Measurements from ENCODE around the gene CCL17. TPM values are rescaled to one million over a fixed set of nuclear protein-coding genes. Genes with fewer than 3 reads are reported as not detected.

The CCL17 gene
- not detected in 2 replicates for total RNA-seq (ENCODE audit: low replicate concordance)
- long read RNA-seq = 0 reads

DNA sequence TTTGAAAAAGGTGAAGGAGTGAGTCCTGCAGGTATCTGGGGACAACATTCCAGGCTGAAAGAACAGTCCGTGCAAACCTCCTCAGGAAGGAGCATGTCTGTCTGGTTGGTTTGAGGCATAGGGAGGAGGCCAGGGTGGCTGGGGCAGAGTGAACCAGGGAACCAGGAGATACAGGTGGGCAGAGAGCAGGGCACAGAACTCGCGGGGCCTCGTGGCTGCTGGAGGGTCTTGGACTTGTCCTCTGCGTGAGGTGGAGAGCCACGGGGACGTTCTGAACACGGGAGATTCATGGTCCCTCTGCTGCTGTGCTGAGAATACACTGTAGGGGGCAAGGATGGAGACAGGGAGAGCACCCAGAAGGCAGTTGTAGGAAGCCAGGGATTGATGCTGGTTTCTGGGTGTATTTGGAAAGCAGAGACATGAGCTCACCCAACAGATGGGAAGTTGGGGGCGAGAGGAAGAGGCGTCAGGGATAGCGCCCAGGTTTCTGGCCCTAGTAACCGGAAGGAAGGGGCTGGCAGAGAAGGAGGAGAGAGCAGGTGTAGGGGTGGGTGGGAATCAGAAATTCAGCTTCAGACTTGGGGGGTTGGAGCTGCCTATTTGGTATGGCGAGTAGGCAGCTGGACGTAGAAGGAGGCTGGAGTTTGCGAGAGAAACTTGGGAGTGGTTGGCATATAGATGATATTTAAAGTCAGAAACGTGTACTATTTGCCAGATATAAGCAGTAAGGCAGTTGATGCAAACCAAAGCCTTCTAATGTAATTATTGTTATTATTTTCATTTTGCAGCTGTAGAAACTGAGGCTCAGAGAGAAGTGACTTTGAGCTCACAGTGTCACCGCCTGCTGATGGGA is at the start of gene CCL17:
Gene CCL17, plus strand, starts transcription at position 803 of the 853 bp plus-strand sequence. CDS start 9,166 bp downstream, outside the sequence.
- no peak for DNase-seq (ENCODE audit: extremely low spot score, unreplicated experiment)
- no peaks in the 10 kb centered on the region for H3K36me3 Mint-ChIP-seq
- no peaks in the 10 kb centered on the region for H3K9me3 Mint-ChIP-seq
- H3K4me1 Mint-ChIP-seq (ENCODE audit: unreplicated experiment) = no peaks in the 10 kb centered on the region
- peaks cover 17% of the 10 kb centered on the region for H3K27me3 Mint-ChIP-seq
- H3K4me3 Mint-ChIP-seq = no peak within 1 kb of the TSS
- TF ChIP-seq, protein P1, sequence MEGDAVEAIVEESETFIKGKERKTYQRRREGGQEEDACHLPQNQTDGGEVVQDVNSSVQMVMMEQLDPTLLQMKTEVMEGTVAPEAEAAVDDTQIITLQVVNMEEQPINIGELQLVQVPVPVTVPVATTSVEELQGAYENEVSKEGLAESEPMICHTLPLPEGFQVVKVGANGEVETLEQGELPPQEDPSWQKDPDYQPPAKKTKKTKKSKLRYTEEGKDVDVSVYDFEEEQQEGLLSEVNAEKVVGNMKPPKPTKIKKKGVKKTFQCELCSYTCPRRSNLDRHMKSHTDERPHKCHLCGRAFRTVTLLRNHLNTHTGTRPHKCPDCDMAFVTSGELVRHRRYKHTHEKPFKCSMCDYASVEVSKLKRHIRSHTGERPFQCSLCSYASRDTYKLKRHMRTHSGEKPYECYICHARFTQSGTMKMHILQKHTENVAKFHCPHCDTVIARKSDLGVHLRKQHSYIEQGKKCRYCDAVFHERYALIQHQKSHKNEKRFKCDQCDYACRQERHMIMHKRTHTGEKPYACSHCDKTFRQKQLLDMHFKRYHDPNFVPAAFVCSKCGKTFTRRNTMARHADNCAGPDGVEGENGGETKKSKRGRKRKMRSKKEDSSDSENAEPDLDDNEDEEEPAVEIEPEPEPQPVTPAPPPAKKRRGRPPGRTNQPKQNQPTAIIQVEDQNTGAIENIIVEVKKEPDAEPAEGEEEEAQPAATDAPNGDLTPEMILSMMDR (conservative IDR thresholded peaks at IDR 0.05) = no peak
- peak within 1 kb of the TSS; percentile 27 for H3K27ac Mint-ChIP-seq

DNA sequence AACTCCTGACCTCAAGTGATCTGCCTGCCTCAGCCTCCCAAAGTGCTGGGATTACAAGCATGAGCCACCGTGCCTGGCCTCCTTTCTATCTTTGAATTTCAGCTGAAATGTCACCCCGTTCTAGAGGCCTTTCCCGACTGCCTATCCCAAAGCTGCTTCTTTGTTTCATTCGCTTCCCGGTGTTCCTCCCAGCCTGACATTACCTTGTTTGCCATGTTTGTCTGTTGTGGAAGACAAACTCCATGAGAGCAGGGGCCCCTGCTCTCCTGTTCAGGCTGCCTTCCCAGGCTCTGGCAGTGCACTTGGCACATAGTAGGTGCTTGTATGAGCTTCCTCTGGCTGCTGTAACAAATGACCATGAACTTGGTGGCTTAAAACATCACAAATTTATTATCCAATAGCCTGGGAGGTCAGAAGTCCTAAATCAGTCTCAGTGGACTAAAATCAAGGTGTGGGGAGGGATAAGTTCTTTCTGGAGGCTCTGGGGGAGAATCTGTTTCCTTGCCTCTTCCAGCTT is 48.6 kb upstream of the CCL17 start:
- Mint-ChIP-seq H3K27ac (no peak overlapping the region), H3K36me3 (no peaks in the 10 kb centered on the region), H3K4me1 (ENCODE audit: unreplicated experiment) (no peaks in the 10 kb centered on the region), H3K9me3 (no peaks in the 10 kb centered on the region), H3K4me3 (no peak overlapping the region), H3K27me3 (peaks cover 5% of the 10 kb centered on the region)
- TF ChIP-seq, protein P1 (conservative IDR thresholded peaks at IDR 0.05) = no peak
- DNase-seq (ENCODE audit: extremely low spot score, unreplicated experiment) = no peak

DNA sequence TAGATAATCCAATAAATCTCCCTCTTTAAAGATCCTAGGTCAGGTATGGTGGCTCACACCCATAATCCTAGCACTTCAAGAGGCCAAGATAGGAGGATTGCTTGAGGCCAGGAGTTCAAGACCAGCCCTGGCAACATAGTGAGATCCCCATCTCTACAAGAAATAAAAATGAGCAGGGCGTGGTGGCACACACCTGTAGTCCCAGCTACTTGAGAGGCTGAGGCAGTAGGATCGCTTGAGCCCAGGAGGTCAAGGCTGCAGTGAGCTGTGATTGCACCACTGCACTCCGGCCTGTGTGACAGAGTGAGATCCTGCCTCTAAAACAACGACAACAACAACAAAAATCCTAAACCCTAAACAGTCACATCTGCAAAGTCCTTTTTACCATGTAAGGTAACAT is 48.0 kb upstream of the CCL17 start:
- no peaks in the 10 kb centered on the region for H3K4me1 Mint-ChIP-seq (ENCODE audit: unreplicated experiment)
- TF ChIP-seq, protein P1 (conservative IDR thresholded peaks at IDR 0.05) = no peak
- H3K27me3 Mint-ChIP-seq = peaks cover 5% of the 10 kb centered on the region
- no peak for DNase-seq (ENCODE audit: extremely low spot score, unreplicated experiment)
- H3K4me3 Mint-ChIP-seq = no peak overlapping the region
- H3K36me3 Mint-ChIP-seq = no peaks in the 10 kb centered on the region
- H3K9me3 Mint-ChIP-seq = no peaks in the 10 kb centered on the region
- no peak overlapping the region for H3K27ac Mint-ChIP-seq

DNA sequence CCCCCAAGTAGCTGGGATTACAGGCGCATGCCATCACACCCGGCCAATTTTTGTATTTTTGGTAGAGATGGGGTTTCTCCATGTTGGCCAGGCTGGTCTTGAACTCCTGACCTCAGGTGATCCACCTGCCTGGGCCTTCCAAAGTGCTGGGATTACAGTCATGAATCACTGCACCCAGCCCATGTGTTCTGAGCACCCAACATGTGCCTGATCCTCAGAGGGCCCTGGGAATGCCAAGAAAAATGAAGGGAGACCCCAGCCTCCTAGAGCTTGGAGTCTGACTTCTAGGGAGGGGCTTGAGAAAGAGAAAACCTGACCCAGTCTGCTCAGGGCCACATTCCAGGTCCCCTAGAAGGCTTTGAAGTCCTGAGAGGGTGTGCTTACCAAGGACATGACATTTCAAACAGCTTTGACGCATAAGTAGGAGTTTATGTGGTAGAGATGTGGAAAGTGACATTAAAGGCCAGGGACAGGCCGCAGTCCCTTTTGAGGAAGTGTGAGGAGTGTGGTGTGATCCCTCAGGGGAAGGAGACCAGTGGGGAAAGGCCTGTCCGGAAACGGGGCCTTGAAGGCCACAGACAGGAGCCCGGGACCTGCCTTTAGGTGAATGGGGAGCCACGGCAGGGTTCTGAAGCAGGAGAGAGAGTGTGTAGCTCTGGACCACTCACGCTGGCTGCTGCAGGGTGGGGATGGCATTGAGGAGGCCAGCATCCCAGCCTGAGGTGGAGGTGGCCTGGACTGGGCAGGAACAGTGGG is 47.1 kb upstream of the CCL17 start:
- H3K27me3 Mint-ChIP-seq = no peaks in the 10 kb centered on the region
- H3K4me3 Mint-ChIP-seq = no peak overlapping the region

DNA sequence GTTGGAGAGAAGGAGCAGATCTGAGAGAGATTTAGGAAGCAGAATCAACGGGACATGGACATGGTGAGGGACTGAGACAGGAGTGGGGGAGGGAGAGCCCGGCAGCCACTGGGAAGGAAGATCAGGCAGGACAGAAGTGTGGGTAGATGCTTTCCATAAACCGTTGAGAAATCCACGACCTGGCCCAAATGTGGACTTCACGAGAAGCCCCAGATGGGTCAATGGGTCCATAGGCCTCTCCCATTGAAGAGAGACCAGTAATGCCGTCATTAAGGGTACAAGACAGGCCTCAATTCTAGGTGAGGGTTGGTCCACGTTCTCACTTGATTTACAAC is 46.5 kb upstream of the CCL17 start:
- Mint-ChIP-seq H3K36me3 (no peaks in the 10 kb centered on the region), H3K27ac (no peak overlapping the region), H3K4me1 (ENCODE audit: unreplicated experiment) (no peaks in the 10 kb centered on the region), H3K27me3 (no peaks in the 10 kb centered on the region), H3K4me3 (no peak overlapping the region), H3K9me3 (no peaks in the 10 kb centered on the region)
- TF ChIP-seq, protein P1 (conservative IDR thresholded peaks at IDR 0.05) = no peak
- no peak for DNase-seq (ENCODE audit: extremely low spot score, unreplicated experiment)

More for the DNA sequence above, 47.1 kb upstream of the CCL17 start:
- Mint-ChIP-seq H3K36me3 (no peaks in the 10 kb centered on the region), H3K27ac (no peak overlapping the region), H3K4me1 (ENCODE audit: unreplicated experiment) (no peaks in the 10 kb centered on the region), H3K9me3 (no peaks in the 10 kb centered on the region)
- no peak for DNase-seq (ENCODE audit: extremely low spot score, unreplicated experiment)
- TF ChIP-seq, protein P1 (conservative IDR thresholded peaks at IDR 0.05) = no peak
